Iris pigment epithelial cell (primary cell): ENCODE measurements around the gene RBPMS2.

Experiments used
- DNase-seq: peaks from one replicate; pipeline ENCODE4 v3.0.0-alpha.2; 2011; ENCODE audit warnings: low read depth

The RBPMS2 gene

GRCh38 chr15:64691896-64692565, 83.4 kb downstream of the RBPMS2 start:
- DNase-seq = no peak

GRCh38 chr15:64690578-64691296, 84.7 kb downstream of the RBPMS2 start:
- no peak for DNase-seq

- no peak for DNase-seq
These were observed 85.4 kb downstream of the RBPMS2 start for GRCh38 chr15:64690008-64690407.
